Loucy (cell line): Measurements from ENCODE around the gene NOSIP.

ENCODE experiments used
- H2AFZ ChIP-seq: fragments of 200-600 bp; sonication (generic); 2 replicates; pipeline ENCODE4 v1.6.0; 2016; ENCODE audit warnings: antibody characterized with exemption, mild to moderate bottlenecking, low read length, moderate library complexity
- H3F3A ChIP-seq: fragments of 200-600 bp; 2 replicates; pipeline ENCODE4 v1.6.0; 2016; ENCODE audit warnings: antibody characterized with exemption, low read depth, mild to moderate bottlenecking
- H3K27me3 ChIP-seq: fragments of 200-600 bp; sonication (generic); 2 replicates; pipeline ENCODE4 v1.6.1; 2014; ENCODE audit warnings: low read length, mild to moderate bottlenecking; ENCODE audit not compliant: insufficient read depth, poor library complexity, severe bottlenecking
- H3K36me3 ChIP-seq: fragments of 200-600 bp; sonication (generic); 2 replicates; pipeline ENCODE4 v1.6.1; 2016; ENCODE audit warnings: low read length; ENCODE audit not compliant: insufficient read depth
- H3K4me1 ChIP-seq: fragments of 200-600 bp; sonication (generic); 2 replicates; pipeline ENCODE4 v1.5.1; 2014; ENCODE audit warnings: low read length, mild to moderate bottlenecking; ENCODE audit not compliant: insufficient read depth, poor library complexity, severe bottlenecking
- H3K4me2 ChIP-seq: fragments of 200-600 bp; sonication (generic); 2 replicates; pipeline ENCODE4 v1.6.0; 2014; ENCODE audit warnings: antibody characterized with exemption, low read length, low read depth, mild to moderate bottlenecking; ENCODE audit not compliant: poor library complexity, severe bottlenecking
- H3K4me3 ChIP-seq: fragments of 200-600 bp; sonication (generic); 2 replicates; pipeline ENCODE4 v1.5.1; 2014; ENCODE audit warnings: low read length, mild to moderate bottlenecking, mixed read lengths; ENCODE audit not compliant: poor library complexity, severe bottlenecking
- H3K79me2 ChIP-seq: fragments of 200-600 bp; sonication (generic); 2 replicates; pipeline ENCODE4 v1.6.1; 2014; ENCODE audit warnings: low read length; ENCODE audit not compliant: insufficient read depth
- H3K9ac ChIP-seq: fragments of 200-600 bp; sonication (generic); 2 replicates; pipeline ENCODE4 v1.6.0; 2014; ENCODE audit warnings: mild to moderate bottlenecking, low read depth, low read length, moderate library complexity; ENCODE audit not compliant: poor library complexity, severe bottlenecking
- H3K9me2 ChIP-seq: fragments of 200-600 bp; sonication (generic); replicated peaks from 2 replicates; pipeline ENCODE4 v1.6.1; 2016; ENCODE audit warnings: low read depth, low read length, mixed read lengths
- H3K9me3 ChIP-seq: fragments of 200-600 bp; sonication (generic); 2 replicates; pipeline ENCODE4 v1.6.1; 2014; ENCODE audit warnings: mild to moderate bottlenecking, antibody characterized with exemption, low read length, low read depth; ENCODE audit not compliant: insufficient read depth
- H4K20me1 ChIP-seq: fragments of 200-600 bp; sonication (generic); 2 replicates; pipeline ENCODE4 v1.6.0; 2014; ENCODE audit warnings: antibody characterized with exemption, low read length, mild to moderate bottlenecking; ENCODE audit not compliant: insufficient read depth, poor library complexity, severe bottlenecking
- CTCF ChIP-seq: fragments of 200-600 bp; sonication (generic); conservative IDR thresholded peaks from 2 replicates; pipeline ENCODE4 v1.5.1; 2014; ENCODE audit warnings: mild to moderate bottlenecking, antibody characterized with exemption, low read length
- EZH2phosphoT487 ChIP-seq: fragments of 200-600 bp; IDR thresholded peaks from 2 replicates; pipeline ENCODE4 v1.6.1; 2018; ENCODE audit warnings: antibody characterized with exemption, mild to moderate bottlenecking, moderate library complexity, borderline replicate concordance

Gene NOSIP

DNA sequence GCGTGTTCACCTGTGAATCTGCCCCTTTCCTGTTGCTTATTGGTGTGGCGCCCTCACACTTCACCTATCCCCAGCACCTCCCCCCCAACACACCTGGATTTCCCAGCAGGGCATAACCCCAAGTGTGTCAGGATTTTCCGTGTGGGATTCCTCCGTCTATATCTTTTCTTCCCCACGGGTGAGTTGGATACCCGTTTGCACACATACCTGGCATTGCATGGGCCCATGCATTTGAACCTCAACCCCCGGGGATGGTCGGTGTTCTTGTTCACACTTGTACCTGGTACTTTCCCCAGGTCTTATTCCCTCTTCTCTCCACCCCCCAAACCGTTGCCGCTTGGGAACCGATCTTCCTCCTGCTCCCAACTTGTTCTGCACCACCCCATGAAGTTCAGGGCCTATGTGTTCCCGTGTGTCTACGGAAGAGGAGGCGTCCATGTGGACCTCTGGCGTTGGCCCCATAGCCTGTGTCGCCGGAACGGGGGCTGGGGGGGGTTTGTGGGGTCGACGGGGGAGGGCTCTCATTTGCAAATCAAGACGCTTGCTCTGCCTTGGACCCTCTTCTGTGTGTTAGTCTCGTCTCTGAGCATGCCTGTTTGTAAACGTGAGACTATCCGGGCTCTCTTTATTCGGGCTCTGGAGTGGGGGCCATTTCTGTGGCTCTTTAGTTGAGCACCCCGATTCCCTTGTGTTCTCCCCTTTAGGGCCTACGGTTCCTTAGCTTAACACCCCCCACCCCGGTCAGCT, 12.3 kb upstream of the NOSIP start:
- peaks cover 54% of the 10 kb centered on the region for H4K20me1 ChIP-seq
- no peaks in the 10 kb centered on the region for H3K9me2 ChIP-seq
- H3K4me2 ChIP-seq, result peak overlapping the region; percentile 77
- peaks cover 48% of the 10 kb centered on the region for H3K79me2 ChIP-seq
- peaks cover 14% of the 10 kb centered on the region; the same call in 1 of the 2 replicates for H3F3A ChIP-seq
- H3K9me3 ChIP-seq, result no peaks in the 10 kb centered on the region
- H2AFZ ChIP-seq, result no peak overlapping the region
- H3K4me1 ChIP-seq, result peaks cover 20% of the 10 kb centered on the region
- H3K4me3 ChIP-seq, result peak overlapping the region; percentile 91
- peaks cover 29% of the 10 kb centered on the region; the same call in 1 of the 2 replicates for H3K36me3 ChIP-seq
- H3K27me3 ChIP-seq, result peaks cover 5% of the 10 kb centered on the region
- TF ChIP-seq CTCF (no peak), EZH2phosphoT487 (no peak)
- H3K9ac ChIP-seq, result peak overlapping the region; percentile 99

GRCh38 chr19:49591731-49592485, 11.6 kb upstream of the NOSIP start:
- peaks cover 14% of the 10 kb centered on the region; the same call in 1 of the 2 replicates for H3F3A ChIP-seq
- peak overlapping the region; percentile 77 for H3K4me2 ChIP-seq
- no peaks in the 10 kb centered on the region for H3K9me3 ChIP-seq
- peaks cover 48% of the 10 kb centered on the region for H3K79me2 ChIP-seq
- H4K20me1 ChIP-seq, result peaks cover 49% of the 10 kb centered on the region
- no peaks in the 10 kb centered on the region for H3K9me2 ChIP-seq
- no peak for TF ChIP-seq CTCF
- no peak for TF ChIP-seq EZH2phosphoT487
- H3K4me1 ChIP-seq, result peaks cover 20% of the 10 kb centered on the region
- peaks cover 22% of the 10 kb centered on the region; the same call in 1 of the 2 replicates for H3K36me3 ChIP-seq
- peak overlapping the region; percentile 24; the same call in 1 of the 2 replicates for H2AFZ ChIP-seq
- peak overlapping the region; percentile 91 for H3K4me3 ChIP-seq
- H3K9ac ChIP-seq, result peak overlapping the region; percentile 99
- H3K27me3 ChIP-seq, result peaks cover 5% of the 10 kb centered on the region

DNA sequence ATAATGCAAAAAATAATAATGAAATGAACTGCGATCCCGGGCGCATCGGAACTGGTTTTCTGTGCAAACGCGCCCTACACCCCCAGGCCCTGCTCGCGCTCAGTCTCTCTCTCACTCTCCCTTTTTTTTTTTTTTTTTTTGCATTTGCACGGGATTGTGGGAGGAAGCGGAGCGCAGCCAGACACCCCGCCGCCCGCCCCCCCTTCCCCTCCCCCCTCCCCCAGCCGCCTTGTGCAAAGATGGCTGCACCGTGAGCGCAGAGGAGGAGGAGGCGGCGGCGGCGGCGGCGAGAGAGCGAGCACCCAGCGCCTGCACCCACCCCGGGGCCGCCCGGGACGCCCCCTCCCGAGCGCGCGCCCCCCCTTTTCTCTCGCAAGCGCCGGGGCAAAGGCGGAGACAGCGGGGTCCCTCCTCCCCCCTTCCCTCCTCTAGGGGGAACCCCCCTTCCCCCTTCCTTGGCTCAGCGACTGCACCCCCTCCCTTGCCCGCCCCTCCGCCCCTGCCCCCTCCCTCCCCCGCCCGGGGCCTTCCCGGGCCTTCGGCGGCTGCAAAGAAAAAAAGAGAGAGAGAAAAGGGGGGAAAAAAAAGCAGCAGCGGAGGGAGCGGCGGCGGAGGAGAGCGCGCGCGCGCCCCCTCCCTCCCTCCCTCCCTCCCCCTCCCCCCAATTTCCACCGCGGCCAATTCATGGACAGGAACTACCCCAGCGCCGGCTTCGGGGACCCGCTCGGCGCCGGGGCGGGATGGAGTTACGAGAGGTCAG, 10.8 kb upstream of the NOSIP start, which contains the start of gene PRR12:
TSS of gene PRR12 (plus strand) at position 212 of the 760 bp plus-strand sequence. CDS start at position 685, 473 bp downstream.
- no peaks in the 10 kb centered on the region for H3K9me3 ChIP-seq
- no peaks in the 10 kb centered on the region for H3K9me2 ChIP-seq
- peak within 1 kb of the TSS; percentile 91 for H3K4me3 ChIP-seq
- H3K36me3 ChIP-seq, result peaks cover 18% of the 10 kb centered on the region; the same call in 1 of the 2 replicates
- peaks cover 42% of the 10 kb centered on the region for H4K20me1 ChIP-seq
- H3K4me2 ChIP-seq, result peak within 1 kb of the TSS; percentile 94
- peak within 1 kb of the TSS; percentile 75 for H2AFZ ChIP-seq
- peaks cover 20% of the 10 kb centered on the region for H3K4me1 ChIP-seq
- TF ChIP-seq EZH2phosphoT487 (no peak), CTCF (no peak)
- peak within 1 kb of the TSS; percentile 99 for H3K9ac ChIP-seq
- H3F3A ChIP-seq, result peaks cover 14% of the 10 kb centered on the region; the same call in 1 of the 2 replicates
- H3K79me2 ChIP-seq, result peaks cover 44% of the 10 kb centered on the region
- peaks cover 5% of the 10 kb centered on the region for H3K27me3 ChIP-seq
